IMR-90 (cell line): ENCODE measurements around the gene HNF1B.

Experiments used
- BHLHE40 ChIP-seq: fragments of 150-350 bp; IDR thresholded peaks from 2 replicates; pipeline ENCODE4 v1.6.1; 2016; ENCODE audit warnings: mild to moderate bottlenecking, low read depth, low read length
- CEBPB ChIP-seq: IDR thresholded peaks from 2 replicates; pipeline ENCODE4 v1.6.1; 2012; ENCODE audit warnings: low read depth, low read length, improper control_type of control experiment
- CHD1 ChIP-seq: IDR thresholded peaks from 2 replicates; pipeline ENCODE4 v1.6.1; 2012; ENCODE audit warnings: low read depth, low read length, improper control_type of control experiment
- FOS ChIP-seq: fragments of 150-350 bp; IDR thresholded peaks from 2 replicates; pipeline ENCODE4 v1.6.1; 2016; ENCODE audit warnings: low read depth, low read length
- MAFK ChIP-seq: IDR thresholded peaks from 2 replicates; pipeline ENCODE4 v1.6.1; 2012; ENCODE audit warnings: low read depth, low read length, improper control_type of control experiment
- MAZ ChIP-seq: IDR thresholded peaks from 2 replicates; pipeline ENCODE4 v1.6.1; 2012; ENCODE audit warnings: low read depth, mild to moderate bottlenecking, low read length, improper control_type of control experiment, moderate library complexity, borderline replicate concordance
- MXI1 ChIP-seq: IDR thresholded peaks from 2 replicates; pipeline ENCODE4 v1.6.1; 2012; ENCODE audit warnings: low read depth, mild to moderate bottlenecking, low read length, moderate library complexity, borderline replicate concordance
- POLR2A ChIP-seq: IDR thresholded peaks from 2 replicates; pipeline ENCODE4 v1.6.1; 2012; ENCODE audit warnings: mild to moderate bottlenecking, low read depth, low read length
- RAD21 ChIP-seq: IDR thresholded peaks from 2 replicates; pipeline ENCODE4 v1.6.1; 2012; ENCODE audit warnings: low read length, improper control_type of control experiment
- RCOR1 ChIP-seq: IDR thresholded peaks from 2 replicates; pipeline ENCODE4 v1.6.1; 2012; ENCODE audit warnings: mild to moderate bottlenecking, low read length, improper control_type of control experiment; ENCODE audit not compliant: insufficient replicate concordance
- RFX5 ChIP-seq: IDR thresholded peaks from 2 replicates; pipeline ENCODE4 v1.8.0; 2012; ENCODE audit warnings: low read depth, mild to moderate bottlenecking, low read length, moderate library complexity
- SMC3 ChIP-seq: fragments of 150-350 bp; IDR thresholded peaks from 2 replicates; pipeline ENCODE4 v1.6.1; 2016; ENCODE audit warnings: low read depth, mild to moderate bottlenecking, antibody characterized with exemption, low read length, moderate library complexity
- TF ChIP-seq, protein P1 (sequence below): conservative IDR thresholded peaks from 2 replicates; pipeline ENCODE4 v1.5.1; 2012; ENCODE audit warnings: mild to moderate bottlenecking, low read depth, low read length, improper control_type of control experiment
- TF ChIP-seq, protein P2 (sequence below): fragments of 150-350 bp; IDR thresholded peaks from 2 replicates; pipeline ENCODE4 v1.6.1; 2017; ENCODE audit warnings: mild to moderate bottlenecking, antibody characterized with exemption, low read length, low read depth

DNA sequence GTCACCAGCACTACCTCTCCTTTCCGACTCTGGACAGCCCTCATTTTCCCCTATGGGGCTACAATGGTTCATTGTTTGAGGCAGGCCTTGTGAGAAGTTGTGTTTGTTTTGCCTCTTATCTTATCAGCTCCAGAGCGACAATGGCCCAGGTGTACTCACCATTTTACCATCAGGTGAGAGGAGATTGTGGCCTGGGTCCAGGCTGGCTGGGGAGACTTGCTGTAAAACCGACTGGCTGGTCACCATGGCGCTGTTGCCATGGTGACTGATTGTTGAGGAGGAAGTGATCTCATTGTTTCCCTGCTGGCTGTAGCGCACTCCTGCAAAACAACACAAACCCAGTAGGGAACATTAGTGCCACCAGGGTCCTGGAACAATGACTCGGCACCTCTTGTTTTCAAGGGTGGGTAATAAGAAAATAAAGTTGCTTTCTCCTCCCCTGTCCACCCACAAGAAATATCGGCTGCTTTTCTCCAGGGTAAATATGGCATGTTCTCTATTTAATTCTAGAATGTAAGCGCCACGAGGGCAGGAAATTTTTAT lies 34.4 kb downstream of the HNF1B start:
- TF ChIP-seq, protein P1, sequence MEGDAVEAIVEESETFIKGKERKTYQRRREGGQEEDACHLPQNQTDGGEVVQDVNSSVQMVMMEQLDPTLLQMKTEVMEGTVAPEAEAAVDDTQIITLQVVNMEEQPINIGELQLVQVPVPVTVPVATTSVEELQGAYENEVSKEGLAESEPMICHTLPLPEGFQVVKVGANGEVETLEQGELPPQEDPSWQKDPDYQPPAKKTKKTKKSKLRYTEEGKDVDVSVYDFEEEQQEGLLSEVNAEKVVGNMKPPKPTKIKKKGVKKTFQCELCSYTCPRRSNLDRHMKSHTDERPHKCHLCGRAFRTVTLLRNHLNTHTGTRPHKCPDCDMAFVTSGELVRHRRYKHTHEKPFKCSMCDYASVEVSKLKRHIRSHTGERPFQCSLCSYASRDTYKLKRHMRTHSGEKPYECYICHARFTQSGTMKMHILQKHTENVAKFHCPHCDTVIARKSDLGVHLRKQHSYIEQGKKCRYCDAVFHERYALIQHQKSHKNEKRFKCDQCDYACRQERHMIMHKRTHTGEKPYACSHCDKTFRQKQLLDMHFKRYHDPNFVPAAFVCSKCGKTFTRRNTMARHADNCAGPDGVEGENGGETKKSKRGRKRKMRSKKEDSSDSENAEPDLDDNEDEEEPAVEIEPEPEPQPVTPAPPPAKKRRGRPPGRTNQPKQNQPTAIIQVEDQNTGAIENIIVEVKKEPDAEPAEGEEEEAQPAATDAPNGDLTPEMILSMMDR, result no peak
- TF ChIP-seq POLR2A, result no peak
- no peak for TF ChIP-seq CEBPB
- TF ChIP-seq MAZ, result no peak
- TF ChIP-seq BHLHE40, result no peak
- no peak for TF ChIP-seq SMC3
- no peak for TF ChIP-seq RFX5
- TF ChIP-seq RAD21, result no peak
- no peak for TF ChIP-seq MXI1
- TF ChIP-seq MAFK, result no peak
- no peak for TF ChIP-seq RCOR1
- TF ChIP-seq, protein P2, sequence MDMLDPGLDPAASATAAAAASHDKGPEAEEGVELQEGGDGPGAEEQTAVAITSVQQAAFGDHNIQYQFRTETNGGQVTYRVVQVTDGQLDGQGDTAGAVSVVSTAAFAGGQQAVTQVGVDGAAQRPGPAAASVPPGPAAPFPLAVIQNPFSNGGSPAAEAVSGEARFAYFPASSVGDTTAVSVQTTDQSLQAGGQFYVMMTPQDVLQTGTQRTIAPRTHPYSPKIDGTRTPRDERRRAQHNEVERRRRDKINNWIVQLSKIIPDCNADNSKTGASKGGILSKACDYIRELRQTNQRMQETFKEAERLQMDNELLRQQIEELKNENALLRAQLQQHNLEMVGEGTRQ, result no peak
- TF ChIP-seq CHD1, result no peak
- TF ChIP-seq FOS, result no peak
